GM19467 (cell line): ENCODE data around the gene TNN.
"Not testable (repeated sequence)": the region's sequence is repeated elsewhere in the genome, so short reads cannot be mapped to it uniquely, and the experiment has no call there.

Experiments used
- ATAC-seq: cut with Tn5 transposase; IDR thresholded peaks from one replicate; pipeline ENCODE4 v1.9.1; 2021; ENCODE audit warnings: mild to moderate bottlenecking, moderate library complexity; ENCODE audit not compliant: unreplicated experiment

TNN gene

DNA sequence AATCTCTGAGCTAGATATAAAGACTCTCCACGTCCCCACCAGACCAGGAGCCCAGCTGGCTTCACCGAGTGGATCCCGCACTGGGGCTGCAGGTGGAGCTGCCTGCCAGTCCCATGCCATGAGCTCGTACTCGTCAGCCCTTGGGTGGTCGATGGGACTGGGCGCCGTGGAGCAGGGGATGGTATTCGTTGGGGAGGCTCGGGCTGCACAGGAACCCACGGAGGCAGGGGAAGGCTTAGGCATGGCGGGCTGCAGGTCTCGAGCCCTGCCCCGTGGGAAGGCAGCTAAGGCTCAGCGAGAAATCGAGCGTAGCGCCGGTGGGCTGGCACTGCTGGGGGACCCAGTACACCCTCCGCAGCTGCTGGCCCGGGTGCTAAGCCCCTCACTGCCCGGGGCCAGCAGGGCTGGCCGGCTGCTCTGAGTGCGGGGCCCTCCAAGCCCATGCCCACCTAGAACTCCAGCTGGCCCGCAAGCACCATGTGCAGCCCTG, 40.7 kb downstream of the TNN start:
- not testable (repeated sequence) for ATAC-seq

DNA sequence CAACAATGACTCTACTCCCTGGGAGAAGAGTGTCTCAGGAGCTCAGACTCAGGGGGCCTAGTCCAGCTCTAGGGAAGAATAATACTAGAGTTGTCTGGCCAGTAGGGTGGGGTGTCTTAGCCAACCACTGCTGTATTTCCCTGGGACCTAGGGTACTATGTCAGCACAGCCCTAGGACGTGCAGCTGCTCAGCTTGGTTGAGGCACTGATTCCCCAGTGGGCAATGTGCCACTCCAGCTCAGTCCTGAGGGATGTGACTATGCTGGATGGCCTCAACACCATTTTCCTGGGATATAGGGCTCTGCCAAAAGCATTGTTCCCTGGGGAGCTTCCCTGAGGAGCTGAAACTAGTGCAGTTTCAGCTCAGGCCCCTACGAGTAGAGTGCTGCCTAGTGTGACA, 47.4 kb downstream of the TNN start:
- ATAC-seq, result no peak

GRCh38 chr1:175116210-175116798, 48.7 kb downstream of the TNN start:
- ATAC-seq, result no peak

GRCh38 chr1:175116903-175117302, 49.3 kb downstream of the TNN start:
- no peak for ATAC-seq

DNA sequence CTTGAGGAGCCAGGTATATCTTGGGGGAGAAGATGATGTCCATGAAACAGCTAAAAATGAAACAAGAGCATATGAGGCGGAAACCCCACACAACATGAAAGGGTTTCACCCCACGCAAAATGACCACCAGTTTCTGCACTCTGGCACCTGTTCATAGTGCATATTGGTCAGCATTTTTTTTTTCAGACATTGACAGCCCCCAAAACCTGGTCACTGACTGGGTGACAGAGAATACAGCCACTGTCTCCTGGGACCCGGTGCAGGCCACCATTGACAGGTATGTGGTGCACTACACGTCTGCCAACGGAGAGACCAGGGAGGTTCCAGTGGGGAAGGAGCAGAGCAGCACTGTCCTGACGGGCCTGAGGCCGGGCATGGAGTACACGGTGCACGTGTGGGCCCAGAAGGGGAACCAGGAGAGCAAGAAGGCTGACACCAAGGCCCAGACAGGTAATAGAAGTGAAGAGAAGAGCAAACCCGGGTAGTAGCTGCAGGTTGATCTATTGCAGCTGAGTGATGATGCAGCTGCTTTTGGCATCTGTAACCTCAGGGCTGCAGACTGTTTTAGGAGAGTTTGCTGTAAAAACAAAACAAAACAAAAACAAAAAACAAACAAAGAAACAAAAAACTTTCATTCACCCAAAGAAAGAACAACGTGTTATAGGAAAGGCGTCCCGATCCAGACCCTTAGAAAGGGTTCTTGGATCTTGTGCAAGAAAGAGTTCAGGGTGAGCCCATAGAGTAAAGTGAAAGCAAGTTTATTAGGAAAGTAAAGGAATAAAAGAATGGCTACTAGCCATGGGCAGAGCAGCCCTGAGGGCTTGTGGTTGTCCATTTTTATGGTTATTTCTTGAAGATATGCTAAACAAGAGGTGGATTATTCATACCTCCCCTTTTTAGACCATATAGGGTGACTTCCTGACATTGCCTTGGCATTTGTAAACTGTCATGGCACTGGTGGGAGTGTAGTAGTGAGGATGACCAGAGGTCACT, 51.0 kb downstream of the TNN start:
- no peak for ATAC-seq

GRCh38 chr1:175120511-175120910, 52.9 kb downstream of the TNN start:
- no peak for ATAC-seq

DNA sequence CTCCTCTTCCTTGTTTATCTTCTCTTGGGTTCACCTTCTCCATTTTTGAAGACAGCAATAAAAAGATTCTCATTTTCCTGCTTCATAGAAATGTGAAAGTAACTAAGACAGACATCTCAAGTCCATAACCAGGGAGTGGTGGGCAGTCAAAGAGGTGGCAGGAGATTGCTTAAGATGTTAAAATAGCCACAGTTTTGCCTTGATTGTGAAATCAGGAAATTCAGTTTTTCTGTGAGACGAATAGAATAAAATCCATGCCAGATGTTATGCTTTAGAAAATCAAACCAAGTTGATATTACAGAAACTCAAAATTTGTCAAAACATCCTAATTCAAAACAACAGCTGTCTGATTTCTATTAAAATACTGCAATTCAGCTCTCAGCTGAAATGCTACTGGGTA, 57.2 kb downstream of the TNN start:
- no peak for ATAC-seq

GRCh38 chr1:175126347-175126746, 58.7 kb downstream of the TNN start:
- ATAC-seq, result no peak

- no peak for ATAC-seq
Measured at GRCh38 chr1:175127565-175127964, 59.9 kb downstream of the TNN start.

DNA sequence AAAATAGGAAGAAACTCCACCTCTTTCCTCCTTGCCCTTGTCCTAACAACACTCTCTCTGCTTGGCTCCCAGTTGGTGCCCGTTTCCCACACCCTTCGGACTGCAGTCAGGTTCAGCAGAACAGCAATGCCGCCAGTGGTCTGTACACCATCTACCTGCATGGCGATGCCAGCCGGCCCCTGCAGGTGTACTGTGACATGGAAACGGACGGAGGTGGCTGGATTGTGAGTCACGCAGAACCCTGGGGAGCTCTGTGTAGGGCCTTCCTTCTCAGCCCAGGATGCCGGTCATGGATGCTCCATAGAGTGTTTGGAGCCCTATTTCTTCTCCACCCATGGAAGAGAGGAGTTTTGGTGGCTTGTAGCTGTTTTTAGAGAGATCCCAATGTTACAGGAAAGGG, 60.9 kb downstream of the TNN start:
- ATAC-seq, result no peak

DNA sequence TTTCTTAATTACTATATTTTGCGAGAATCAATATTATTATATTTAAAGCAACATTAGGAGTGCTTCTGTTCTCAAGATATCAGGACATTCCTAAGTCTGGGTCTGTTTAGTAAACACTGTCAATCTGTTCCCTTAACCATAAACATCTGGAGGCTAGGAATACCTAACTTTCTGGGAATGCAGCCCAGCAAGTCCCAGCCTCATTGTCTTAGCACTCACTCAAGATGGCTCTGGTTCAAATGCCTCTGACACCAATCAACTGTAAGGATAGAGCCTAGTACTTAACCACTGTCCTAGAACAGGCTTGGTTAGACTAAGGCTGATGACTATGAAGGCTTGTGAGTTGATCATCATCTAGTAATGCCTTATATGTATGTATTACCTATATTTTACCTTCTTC, 61.5 kb downstream of the TNN start:
- ATAC-seq, result no peak

GRCh38 chr1:175129644-175129996, 62.0 kb downstream of the TNN start:
- ATAC-seq, result no peak

DNA sequence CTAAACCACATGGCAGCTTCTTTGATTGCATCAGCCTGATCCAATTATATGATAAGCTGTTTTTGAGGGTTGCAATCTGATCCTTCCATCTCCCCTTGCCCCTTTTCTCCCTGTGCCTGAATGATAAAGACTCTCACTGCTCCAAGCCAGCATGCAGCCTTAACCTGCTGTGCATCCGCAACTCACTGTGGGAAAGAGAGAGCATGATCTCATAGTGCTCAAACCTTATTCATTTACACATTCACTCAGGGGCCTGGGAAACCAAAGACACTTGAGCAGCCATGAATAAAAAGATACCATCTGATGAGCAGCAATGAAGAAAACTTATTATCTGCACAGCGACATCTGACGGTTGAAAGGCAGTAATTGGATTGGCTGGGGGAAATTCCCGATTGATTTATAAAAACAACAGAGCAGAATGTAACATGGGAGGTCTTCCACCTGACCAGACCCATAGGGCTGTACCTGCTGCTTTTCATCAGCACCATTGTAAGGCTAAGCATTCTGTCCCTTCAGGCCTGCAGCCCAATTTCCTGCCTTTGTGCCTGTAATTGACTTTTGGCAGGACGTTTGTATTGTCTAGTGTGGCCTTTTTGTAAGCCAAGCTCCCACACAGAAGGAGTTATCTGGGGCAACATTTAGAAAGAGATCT, 62.5 kb downstream of the TNN start:
- no peak for ATAC-seq

GRCh38 chr1:175130649-175131045, 63.0 kb downstream of the TNN start:
- ATAC-seq, result no peak

DNA sequence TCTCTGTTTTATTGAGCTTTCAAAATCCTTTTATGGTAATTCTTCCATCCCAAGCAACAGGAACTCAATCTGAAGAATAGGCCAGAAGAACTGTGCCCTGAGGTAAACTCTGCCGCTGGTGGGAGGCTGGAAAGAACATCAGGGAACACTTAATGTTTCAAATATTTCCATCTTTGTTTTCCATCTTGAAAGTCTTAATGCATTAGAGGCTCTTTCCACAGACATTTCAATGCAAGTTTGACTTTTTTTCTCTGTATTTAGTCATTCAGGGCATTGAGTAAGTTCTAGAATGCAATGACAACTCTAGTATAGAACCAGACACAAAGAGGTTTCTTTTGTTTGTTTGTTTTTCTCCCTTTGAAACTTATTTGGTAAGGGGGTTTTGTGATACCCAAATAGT, 63.5 kb downstream of the TNN start:
- ATAC-seq, result no peak

- no peak for ATAC-seq
Measured at GRCh38 chr1:175132436-175132835, 64.8 kb downstream of the TNN start.

- no peak for ATAC-seq
Measured at GRCh38 chr1:175133673-175134435, 66.2 kb downstream of the TNN start.

DNA sequence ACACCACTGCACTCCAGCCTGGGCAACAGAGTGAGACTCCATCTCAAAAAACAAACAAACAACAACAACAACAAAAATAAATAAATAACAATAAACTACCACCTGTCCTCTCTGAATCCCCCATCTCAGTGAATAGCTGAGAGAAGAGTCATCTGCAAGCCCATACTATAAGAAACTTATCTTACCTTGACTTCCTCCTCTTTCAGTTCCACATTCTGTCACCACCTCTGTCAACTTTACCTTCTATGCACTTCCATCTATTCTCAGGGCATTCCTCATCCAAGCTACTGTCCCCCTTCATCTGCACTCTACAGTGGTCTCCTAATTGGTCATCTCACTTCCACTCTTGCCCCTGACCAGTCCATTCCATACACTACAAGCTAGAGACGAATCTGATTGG, 66.9 kb downstream of the TNN start:
- no peak for ATAC-seq

- ATAC-seq, result no peak
Measured at GRCh38 chr1:175136246-175136645, 68.6 kb downstream of the TNN start.

- no peak for ATAC-seq
Measured at GRCh38 chr1:175137369-175137768, 69.7 kb downstream of the TNN start.

DNA sequence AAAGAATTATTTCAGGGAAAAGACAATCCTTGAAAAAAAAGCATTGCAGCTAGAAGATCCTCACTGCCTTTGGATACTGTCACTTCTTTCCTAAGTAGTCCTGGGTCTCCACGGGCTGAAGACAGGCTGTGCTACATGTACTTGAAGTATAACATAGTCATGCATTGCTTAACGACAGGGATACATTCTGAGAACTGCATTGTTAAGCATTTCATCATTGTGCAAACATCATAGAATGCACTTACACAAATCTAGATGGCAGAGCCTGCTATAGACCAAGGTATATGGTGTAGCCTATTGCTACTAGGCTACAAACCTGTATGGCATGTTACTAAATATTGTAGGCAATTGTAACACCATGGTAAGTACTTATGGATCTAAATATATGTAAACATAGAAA, 70.9 kb downstream of the TNN start:
- no peak for ATAC-seq
